BE2C (cell line): Measurements from ENCODE around the gene DCTN1.

Source experiments
- DNase-seq: peaks from one replicate; pipeline ENCODE4 v3.0.0-alpha.2; 2020
- H3K27me3 ChIP-seq: fragments of 250-450 bp; sonication (Bioruptor Pico); 2 replicates; pipeline ENCODE4 v1.5.1; 2020; ENCODE audit warnings: mild to moderate bottlenecking
- H3K36me3 ChIP-seq: fragments of 250-450 bp; sonication (Bioruptor Pico); 2 replicates; pipeline ENCODE4 v1.5.1; 2020; ENCODE audit warnings: mild to moderate bottlenecking
- H3K4me1 ChIP-seq: fragments of 250-450 bp; sonication (Bioruptor Pico); 2 replicates; pipeline ENCODE4 v1.5.1; 2020
- H3K4me3 ChIP-seq: 2 replicates; pipeline ENCODE4 v1.5.1; 2011; ENCODE audit warnings: low read depth, low read length
- H3K9me3 ChIP-seq: fragments of 250-450 bp; sonication (Bioruptor Pico); 2 replicates; pipeline ENCODE4 v1.5.1; 2020
- TF ChIP-seq, protein P1 (sequence below): IDR thresholded peaks from 2 replicates; pipeline ENCODE4 v1.5.1; 2012; ENCODE audit warnings: mild to moderate bottlenecking, low read depth, low read length

The DCTN1 gene

DNA sequence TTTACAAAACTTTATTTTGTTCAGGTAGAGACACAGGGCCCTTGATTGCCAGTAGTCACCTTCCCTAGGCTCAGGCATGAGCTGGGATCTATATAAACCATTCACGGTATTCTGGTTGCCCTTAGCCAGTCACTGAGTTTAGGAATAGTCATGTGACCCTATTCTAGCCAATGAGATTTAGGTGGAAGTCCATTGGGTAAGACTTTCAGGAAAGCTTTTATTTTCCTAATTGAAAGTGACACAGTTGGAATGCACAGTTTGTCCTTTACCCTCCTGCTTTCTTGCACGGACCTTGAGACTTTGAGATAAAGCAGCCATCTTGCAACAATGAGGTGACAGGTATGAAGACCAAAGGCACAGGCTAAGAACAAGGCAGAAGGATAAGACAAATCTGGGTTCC, 58.4 kb downstream of the DCTN1 start:
- no peaks in the 10 kb centered on the region for H3K9me3 ChIP-seq
- no peaks in the 10 kb centered on the region for H3K36me3 ChIP-seq
- no peak overlapping the region for H3K4me3 ChIP-seq
- H3K27me3 ChIP-seq, result no peaks in the 10 kb centered on the region
- no peaks in the 10 kb centered on the region for H3K4me1 ChIP-seq
- no peak for DNase-seq
- TF ChIP-seq, protein P1, sequence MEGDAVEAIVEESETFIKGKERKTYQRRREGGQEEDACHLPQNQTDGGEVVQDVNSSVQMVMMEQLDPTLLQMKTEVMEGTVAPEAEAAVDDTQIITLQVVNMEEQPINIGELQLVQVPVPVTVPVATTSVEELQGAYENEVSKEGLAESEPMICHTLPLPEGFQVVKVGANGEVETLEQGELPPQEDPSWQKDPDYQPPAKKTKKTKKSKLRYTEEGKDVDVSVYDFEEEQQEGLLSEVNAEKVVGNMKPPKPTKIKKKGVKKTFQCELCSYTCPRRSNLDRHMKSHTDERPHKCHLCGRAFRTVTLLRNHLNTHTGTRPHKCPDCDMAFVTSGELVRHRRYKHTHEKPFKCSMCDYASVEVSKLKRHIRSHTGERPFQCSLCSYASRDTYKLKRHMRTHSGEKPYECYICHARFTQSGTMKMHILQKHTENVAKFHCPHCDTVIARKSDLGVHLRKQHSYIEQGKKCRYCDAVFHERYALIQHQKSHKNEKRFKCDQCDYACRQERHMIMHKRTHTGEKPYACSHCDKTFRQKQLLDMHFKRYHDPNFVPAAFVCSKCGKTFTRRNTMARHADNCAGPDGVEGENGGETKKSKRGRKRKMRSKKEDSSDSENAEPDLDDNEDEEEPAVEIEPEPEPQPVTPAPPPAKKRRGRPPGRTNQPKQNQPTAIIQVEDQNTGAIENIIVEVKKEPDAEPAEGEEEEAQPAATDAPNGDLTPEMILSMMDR, result no peak

GRCh38 chr2:74317701-74318100, 62.4 kb downstream of the DCTN1 start:
- Histone ChIP-seq H3K4me1 (no peaks in the 10 kb centered on the region), H3K36me3 (no peaks in the 10 kb centered on the region), H3K27me3 (no peaks in the 10 kb centered on the region), H3K9me3 (no peaks in the 10 kb centered on the region), H3K4me3 (no peak overlapping the region)
- no peak for DNase-seq
- TF ChIP-seq, protein P1, result no peak

- no peaks in the 10 kb centered on the region for H3K9me3 ChIP-seq
- DNase-seq, result no peak
- no peaks in the 10 kb centered on the region for H3K36me3 ChIP-seq
- H3K4me1 ChIP-seq, result no peaks in the 10 kb centered on the region
- H3K4me3 ChIP-seq, result no peak overlapping the region
- H3K27me3 ChIP-seq, result no peaks in the 10 kb centered on the region
- TF ChIP-seq, protein P1, result no peak
These were observed 63.4 kb downstream of the DCTN1 start for GRCh38 chr2:74316627-74317295.

DNA sequence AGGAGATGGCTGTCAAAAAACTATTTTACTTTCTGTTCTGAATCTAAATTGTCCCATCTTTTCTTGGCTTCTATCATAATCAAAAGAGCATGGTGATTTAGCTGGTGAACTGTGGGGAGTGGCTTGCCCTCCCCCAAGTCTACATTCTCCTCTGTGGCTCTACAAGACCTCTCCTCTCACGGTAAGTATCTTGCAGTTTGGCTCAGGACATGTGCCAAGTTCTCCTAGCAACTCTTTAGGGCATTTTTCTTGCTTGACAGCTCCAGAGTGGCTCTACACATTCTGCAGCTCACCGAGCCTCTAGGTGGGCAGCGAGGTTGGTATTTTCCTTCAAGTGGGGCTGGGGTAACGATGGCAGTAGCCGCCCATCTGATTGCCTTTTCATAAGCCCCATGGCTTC, 66.0 kb downstream of the DCTN1 start:
- no peaks in the 10 kb centered on the region for H3K36me3 ChIP-seq
- DNase-seq, result no peak

DNA sequence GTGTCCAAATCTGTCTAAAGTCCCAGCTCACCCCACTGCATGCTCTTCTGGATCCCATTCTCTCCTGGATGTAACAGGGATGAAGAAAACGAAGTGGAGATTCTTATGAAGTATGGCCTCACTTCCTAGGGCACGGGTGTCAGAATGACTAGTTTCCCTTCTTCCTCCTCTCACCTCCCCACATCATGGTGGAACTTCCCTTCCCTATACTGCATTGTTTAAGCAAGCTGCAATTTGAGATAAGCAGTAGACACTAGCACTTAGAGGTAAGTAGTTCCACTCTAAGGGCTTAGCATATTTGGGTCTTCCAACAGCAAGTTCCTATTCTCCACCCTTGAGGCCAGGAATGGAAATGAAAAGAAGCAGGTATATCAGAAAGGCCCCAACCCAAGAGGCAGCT, 66.6 kb downstream of the DCTN1 start:
- H3K9me3 ChIP-seq, result no peaks in the 10 kb centered on the region
- H3K4me1 ChIP-seq, result no peaks in the 10 kb centered on the region
- no peaks in the 10 kb centered on the region for H3K36me3 ChIP-seq
- no peak for DNase-seq
- H3K4me3 ChIP-seq, result no peak overlapping the region
- H3K27me3 ChIP-seq, result no peaks in the 10 kb centered on the region
- TF ChIP-seq, protein P1, result no peak

More for the DNA sequence above, 66.0 kb downstream of the DCTN1 start:
- H3K9me3 ChIP-seq, result no peaks in the 10 kb centered on the region
- TF ChIP-seq, protein P1, result no peak
- H3K4me1 ChIP-seq, result no peaks in the 10 kb centered on the region
- H3K4me3 ChIP-seq, result no peak overlapping the region
- H3K27me3 ChIP-seq, result no peaks in the 10 kb centered on the region

GRCh38 chr2:74312913-74313312, 67.2 kb downstream of the DCTN1 start:
- no peaks in the 10 kb centered on the region for H3K36me3 ChIP-seq
- no peaks in the 10 kb centered on the region for H3K4me1 ChIP-seq
- TF ChIP-seq, protein P1, result no peak
- DNase-seq, result no peak
- H3K27me3 ChIP-seq, result no peaks in the 10 kb centered on the region
- no peak overlapping the region for H3K4me3 ChIP-seq
- H3K9me3 ChIP-seq, result no peaks in the 10 kb centered on the region
